ENCODE results near the gene ZDHHC4.

Gene ZDHHC4

GRCh38 chr7:6621195-6622133, 44.2 kb downstream of the ZDHHC4 start:
- no peaks in the 10 kb centered on the region for H3K9me3 ChIP-seq (ENCODE audit: control insufficient read depth, insufficient read depth, low read length)
- H3F3A ChIP-seq (ENCODE audit: control insufficient read depth, insufficient read depth) = no peaks in the 10 kb centered on the region
- H3K27ac ChIP-seq (ENCODE audit: low read depth, low read length) = no peak overlapping the region
- H3K27me3 ChIP-seq (ENCODE audit: control insufficient read depth, low read length) = peaks cover 36% of the 10 kb centered on the region
- no peaks in the 10 kb centered on the region for H3K79me2 ChIP-seq (ENCODE audit: control insufficient read depth, low read length)
- H3K4me3 ChIP-seq (ENCODE audit: low read length) = no peak overlapping the region
- H3K4me1 ChIP-seq (ENCODE audit: control insufficient read depth, low read length) = peaks cover 11% of the 10 kb centered on the region
- H3K36me3 ChIP-seq (ENCODE audit: control insufficient read depth, low read length) = no peaks in the 10 kb centered on the region
- no peaks in the 10 kb centered on the region for H3K9me2 ChIP-seq (replicated peaks; ENCODE audit: control insufficient read depth, low read length)
- no peaks in the 10 kb centered on the region for H4K20me1 ChIP-seq (ENCODE audit: control insufficient read depth, insufficient read depth, low read depth, low read length)
- TF ChIP-seq CTCF (IDR thresholded peaks at IDR 0.05; ENCODE audit: low read depth, low read length, poor library complexity, severe bottlenecking) (no peak), EZH2phosphoT487 (IDR thresholded peaks at IDR 0.05; ENCODE audit: borderline replicate concordance, low read length) (no peak)
- no peak overlapping the region for H3K4me2 ChIP-seq (ENCODE audit: low read length)

GRCh38 chr7:6622134-6622710, 45.0 kb downstream of the ZDHHC4 start:
- no peak overlapping the region for H3K27ac ChIP-seq (ENCODE audit: low read depth, low read length)
- H3K27me3 ChIP-seq (ENCODE audit: control insufficient read depth, low read length) = peaks cover 30% of the 10 kb centered on the region
- H3K9me3 ChIP-seq (ENCODE audit: control insufficient read depth, insufficient read depth, low read length) = no peaks in the 10 kb centered on the region
- H3K79me2 ChIP-seq (ENCODE audit: control insufficient read depth, low read length) = no peaks in the 10 kb centered on the region
- H3K4me2 ChIP-seq (ENCODE audit: low read length) = no peak overlapping the region
- H3F3A ChIP-seq (ENCODE audit: control insufficient read depth, insufficient read depth) = no peaks in the 10 kb centered on the region
- no peaks in the 10 kb centered on the region for H4K20me1 ChIP-seq (ENCODE audit: control insufficient read depth, insufficient read depth, low read depth, low read length)
- no peak overlapping the region for H3K4me3 ChIP-seq (ENCODE audit: low read length)
- peaks cover 11% of the 10 kb centered on the region for H3K4me1 ChIP-seq (ENCODE audit: control insufficient read depth, low read length)
- TF ChIP-seq EZH2phosphoT487 (IDR thresholded peaks at IDR 0.05; ENCODE audit: borderline replicate concordance, low read length) = no peak
- TF ChIP-seq CTCF (IDR thresholded peaks at IDR 0.05; ENCODE audit: low read depth, low read length, poor library complexity, severe bottlenecking) = no peak
- no peaks in the 10 kb centered on the region for H3K9me2 ChIP-seq (replicated peaks; ENCODE audit: control insufficient read depth, low read length)
- no peaks in the 10 kb centered on the region for H3K36me3 ChIP-seq (ENCODE audit: control insufficient read depth, low read length)

GRCh38 chr7:6623589-6624245, 46.5 kb downstream of the ZDHHC4 start:
- Histone ChIP-seq H3K27me3 (ENCODE audit: control insufficient read depth, low read length) (peaks cover 17% of the 10 kb centered on the region), H3K27ac (ENCODE audit: low read depth, low read length) (no peak overlapping the region), H3K4me1 (ENCODE audit: control insufficient read depth, low read length) (peaks cover 11% of the 10 kb centered on the region), H3K36me3 (ENCODE audit: control insufficient read depth, low read length) (no peaks in the 10 kb centered on the region), H4K20me1 (ENCODE audit: control insufficient read depth, insufficient read depth, low read depth, low read length) (no peaks in the 10 kb centered on the region), H3K4me2 (ENCODE audit: low read length) (peak overlapping the region; percentile 35), H3K79me2 (ENCODE audit: control insufficient read depth, low read length) (no peaks in the 10 kb centered on the region), H3F3A (ENCODE audit: control insufficient read depth, insufficient read depth) (no peaks in the 10 kb centered on the region), H3K9me2 (replicated peaks; ENCODE audit: control insufficient read depth, low read length) (no peaks in the 10 kb centered on the region), H3K9me3 (ENCODE audit: control insufficient read depth, insufficient read depth, low read length) (no peaks in the 10 kb centered on the region), H3K4me3 (ENCODE audit: low read length) (peak overlapping the region; percentile 1; the same call in 1 of the 2 replicates)
- TF ChIP-seq EZH2phosphoT487 (IDR thresholded peaks at IDR 0.05; ENCODE audit: borderline replicate concordance, low read length) = no peak
- TF ChIP-seq CTCF (IDR thresholded peaks at IDR 0.05; ENCODE audit: low read depth, low read length, poor library complexity, severe bottlenecking) = no peak

Measured in DOHH2 (cell line).